GM23248 (cell line): Measurements from ENCODE around the gene CADM1. TPM values are rescaled to one million over a fixed set of nuclear protein-coding genes. Genes with fewer than 3 reads are reported as not detected.

ENCODE experiments used
- DNase-seq: peaks from one replicate; pipeline ENCODE4 v3.0.0-alpha.2; 2015
- H2AFZ ChIP-seq: fragments of 200-600 bp; sonication (generic); 2 replicates; pipeline ENCODE4 v1.6.1; 2016; ENCODE audit warnings: antibody characterized with exemption
- H3F3A ChIP-seq: fragments of 200-600 bp; sonication (generic); 2 replicates; pipeline ENCODE4 v1.6.1; 2016; ENCODE audit warnings: mild to moderate bottlenecking, antibody characterized with exemption, mixed run types; ENCODE audit not compliant: insufficient read depth
- H3K27ac ChIP-seq: fragments of 200-600 bp; sonication (generic); 2 replicates; pipeline ENCODE4 v1.5.1; 2016; ENCODE audit warnings: mild to moderate bottlenecking
- H3K27me3 ChIP-seq: fragments of 200-600 bp; sonication (generic); replicated peaks from 2 replicates; pipeline ENCODE4 v1.6.1; 2016; ENCODE audit warnings: mild to moderate bottlenecking; ENCODE audit not compliant: insufficient read depth
- H3K36me3 ChIP-seq: fragments of 200-600 bp; sonication (generic); 2 replicates; pipeline ENCODE4 v1.6.1; 2016; ENCODE audit warnings: low read depth, mild to moderate bottlenecking
- H3K4me1 ChIP-seq: fragments of 200-600 bp; sonication (generic); 2 replicates; pipeline ENCODE4 v1.6.1; 2016; ENCODE audit warnings: mild to moderate bottlenecking; ENCODE audit not compliant: insufficient read depth
- H3K4me2 ChIP-seq: fragments of 200-600 bp; sonication (generic); one replicate; pipeline ENCODE4 v1.6.1; 2016; ENCODE audit warnings: mild to moderate bottlenecking; ENCODE audit not compliant: unreplicated experiment
- H3K4me3 ChIP-seq: fragments of 200-600 bp; sonication (generic); 2 replicates; pipeline ENCODE4 v1.5.1; 2016; ENCODE audit warnings: mild to moderate bottlenecking
- H3K79me2 ChIP-seq: fragments of 200-600 bp; sonication (generic); 2 replicates; pipeline ENCODE4 v1.6.1; 2016; ENCODE audit warnings: mild to moderate bottlenecking; ENCODE audit not compliant: insufficient read depth
- H3K9ac ChIP-seq: fragments of 200-600 bp; sonication (generic); 2 replicates; pipeline ENCODE4 v1.6.1; 2016; ENCODE audit warnings: mild to moderate bottlenecking
- H3K9me2 ChIP-seq: fragments of 200-600 bp; sonication (generic); 2 replicates; pipeline ENCODE4 v1.6.1; 2016; ENCODE audit warnings: mixed run types, mild to moderate bottlenecking, moderate library complexity; ENCODE audit not compliant: insufficient read depth
- H3K9me3 ChIP-seq: fragments of 200-600 bp; sonication (generic); one replicate; pipeline ENCODE4 v1.6.1; 2017; ENCODE audit warnings: low read depth
- H4K20me1 ChIP-seq: fragments of 200-600 bp; sonication (generic); 2 replicates; pipeline ENCODE4 v1.6.0; 2016; ENCODE audit not compliant: insufficient read depth
- EZH2 ChIP-seq: fragments of 200-600 bp; sonication (generic); IDR thresholded peaks from 2 replicates; pipeline ENCODE4 v1.6.1; 2018; ENCODE audit warnings: antibody characterized with exemption, mild to moderate bottlenecking; ENCODE audit not compliant: insufficient read depth, poor library complexity, severe bottlenecking
- EZH2phosphoT487 ChIP-seq: fragments of 200-600 bp; sonication (generic); IDR thresholded peaks from 2 replicates; pipeline ENCODE4 v1.6.1; 2018; ENCODE audit warnings: antibody characterized with exemption, moderate library complexity, mild to moderate bottlenecking, low read depth; ENCODE audit not compliant: insufficient read depth
- WGBS, 2 experiments: methylation state at CpG; one replicate each; pipeline ENCODE4 v1.1.6; 2015 to 2017; ENCODE audit warnings: low lambda C conversion rate in 2 of 2, low coverage in 1 of 2; ENCODE audit errors: missing lambda C conversion rate in 2 of 2; 5-methylcytosine and 5-hydroxymethylcytosine counted together
- in situ Hi-C: fragments of 300-500 bp; cut with MboI; formaldehyde crosslinking; loops from 2 replicates; pipeline ENCODE4 v1.15.0; 2020
- polyA plus RNA-seq: library from polyadenylated mRNA; unstranded; fragments of >200 nt; fragmentation: Nextera tagmentation; extraction: Ambion mirVana; gene quantifications from 2 replicates; pipeline ENCODE4 v1.2.1, GENCODE V29; 2016
- total RNA-seq: library from RNA; depleted of rRNA; stranded (reverse); fragments of >200 nt; shearing (Covaris generic); gene quantifications from 2 replicates; pipeline ENCODE4 v1.2.3, GENCODE V29; 2014

CADM1 gene
- total and polyA plus RNA-seq, 2 experiments from 2014 or later, result 0.83 to 1.4 TPM

- in situ Hi-C loops, result no loop called here
- Histone ChIP-seq H3K79me2 (no peaks in the 10 kb centered on the region), H3K9me3 (no peaks in the 10 kb centered on the region), H3K36me3 (no peaks in the 10 kb centered on the region), H3K9me2 (no peaks in the 10 kb centered on the region), H3K9ac (no peak overlapping the region), H3K27ac (no peak overlapping the region), H3K4me3 (no peak overlapping the region), H3K27me3 (no peaks in the 10 kb centered on the region), H2AFZ (no peak overlapping the region), H3K4me1 (no peaks in the 10 kb centered on the region), H3F3A (no peaks in the 10 kb centered on the region), H3K4me2 (no peak overlapping the region), H4K20me1 (no peaks in the 10 kb centered on the region)
- TF ChIP-seq EZH2phosphoT487 (no peak), EZH2 (no peak)
- DNase-seq, result no peak
- 85 to 92% methylated on average over 3 of the region's 3 CpGs for WGBS, 2 experiments
Observed at GRCh38 chr11:115208808-115209259, 295.4 kb downstream of the CADM1 start.

- H3K27me3 ChIP-seq, result no peaks in the 10 kb centered on the region
- H3K9me2 ChIP-seq, result no peaks in the 10 kb centered on the region
- H4K20me1 ChIP-seq, result no peaks in the 10 kb centered on the region
- no peak overlapping the region for H3K9ac ChIP-seq
- H3K79me2 ChIP-seq, result no peaks in the 10 kb centered on the region
- in situ Hi-C loops, result no loop called here
- TF ChIP-seq EZH2phosphoT487 (no peak), EZH2 (no peak)
- no peak overlapping the region for H3K4me3 ChIP-seq
- no peaks in the 10 kb centered on the region for H3K9me3 ChIP-seq
- no peak overlapping the region for H3K27ac ChIP-seq
- no peak for DNase-seq
- H3F3A ChIP-seq, result no peaks in the 10 kb centered on the region
- no peaks in the 10 kb centered on the region for H3K4me1 ChIP-seq
- H3K4me2 ChIP-seq, result no peak overlapping the region
- H3K36me3 ChIP-seq, result no peaks in the 10 kb centered on the region
- WGBS, 2 experiments, result 84 to 86% methylated on average over 1 of the region's 1 CpG
- no peak overlapping the region for H2AFZ ChIP-seq
Observed at GRCh38 chr11:115207916-115208315, 296.3 kb downstream of the CADM1 start.

DNA sequence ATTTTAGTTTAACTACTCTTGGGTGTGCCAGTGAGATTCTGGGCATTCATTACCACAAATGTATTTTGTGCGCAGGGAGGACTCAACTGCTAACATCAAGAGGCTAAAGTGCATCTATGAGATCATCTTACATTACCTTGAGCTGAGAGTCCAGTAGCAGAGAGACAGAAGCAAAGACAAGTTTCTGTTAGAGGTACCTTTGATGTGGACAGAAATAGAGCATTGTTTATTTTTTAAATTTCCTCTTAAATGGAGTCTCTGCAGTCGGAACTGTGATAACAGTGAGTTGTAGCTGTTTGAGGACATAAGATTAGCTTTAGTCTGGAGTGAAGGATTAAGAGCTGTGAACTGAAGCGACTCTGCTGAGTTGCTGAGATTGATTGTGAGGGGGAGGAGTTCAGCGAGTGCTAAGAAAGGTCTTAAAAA is 297.0 kb downstream of the CADM1 start:
- Histone ChIP-seq H3K36me3 (no peaks in the 10 kb centered on the region), H3K27ac (no peak overlapping the region), H3K27me3 (no peaks in the 10 kb centered on the region), H3K4me1 (no peaks in the 10 kb centered on the region; the same call in 1 of the 2 replicates), H3K4me3 (no peak overlapping the region), H4K20me1 (no peaks in the 10 kb centered on the region), H3K9me3 (no peaks in the 10 kb centered on the region), H2AFZ (no peak overlapping the region), H3K79me2 (no peaks in the 10 kb centered on the region), H3F3A (no peaks in the 10 kb centered on the region), H3K9ac (no peak overlapping the region), H3K4me2 (no peak overlapping the region), H3K9me2 (no peaks in the 10 kb centered on the region)
- in situ Hi-C loops, result no loop called here
- WGBS, 2 experiments, result 77 to 83% methylated on average over 4 of the region's 4 CpGs
- TF ChIP-seq EZH2, result no peak
- no peak for TF ChIP-seq EZH2phosphoT487
- DNase-seq, result no peak

GRCh38 chr11:115206365-115207022 is 297.7 kb downstream of the CADM1 start:
- no peak overlapping the region for H3K27ac ChIP-seq
- H2AFZ ChIP-seq, result no peak overlapping the region
- H3K9ac ChIP-seq, result no peak overlapping the region
- H3K4me1 ChIP-seq, result peaks cover 6% of the 10 kb centered on the region
- no peaks in the 10 kb centered on the region for H3K36me3 ChIP-seq
- in situ Hi-C loops, result no loop called here
- no peak overlapping the region for H3K4me3 ChIP-seq
- no peaks in the 10 kb centered on the region for H4K20me1 ChIP-seq
- H3K4me2 ChIP-seq, result no peak overlapping the region
- no peaks in the 10 kb centered on the region for H3K79me2 ChIP-seq
- H3F3A ChIP-seq, result no peaks in the 10 kb centered on the region
- no peak for DNase-seq
- H3K9me3 ChIP-seq, result no peaks in the 10 kb centered on the region
- H3K27me3 ChIP-seq, result no peaks in the 10 kb centered on the region
- no peaks in the 10 kb centered on the region for H3K9me2 ChIP-seq
- TF ChIP-seq EZH2phosphoT487 (no peak), EZH2 (no peak)
- WGBS, 2 experiments, result 68 to 78% methylated on average over 7 of the region's 7 CpGs
